WI38 (cell line): Measurements from ENCODE around the gene SLC35G2.
"Not testable (repeated sequence)": the region's sequence is repeated elsewhere in the genome, so short reads cannot be mapped to it uniquely, and the experiment has no call there.

Experiments used
- H3K4me3 ChIP-seq: 2 replicates; pipeline ENCODE4 v1.5.1; 2011; ENCODE audit warnings: low read depth, mild to moderate bottlenecking, control low read depth, low read length
- CTCF ChIP-seq: IDR thresholded peaks from 2 replicates; pipeline ENCODE4 v1.5.1; 2012; ENCODE audit warnings: low read depth, mild to moderate bottlenecking, control low read depth, low read length

The SLC35G2 gene

GRCh38 chr3:136789976-136790375 is 28.9 kb upstream of the SLC35G2 start:
- TF ChIP-seq CTCF, result no peak
- no peak overlapping the region for H3K4me3 ChIP-seq

GRCh38 chr3:136790786-136791185 is 28.1 kb upstream of the SLC35G2 start:
- TF ChIP-seq CTCF, result no peak

GRCh38 chr3:136792556-136793330 is 26.2 kb upstream of the SLC35G2 start:
- TF ChIP-seq CTCF, result no peak
- H3K4me3 ChIP-seq, result no peak overlapping the region

More at GRCh38 chr3:136790786-136791185, 28.1 kb upstream of the SLC35G2 start:
- no peak overlapping the region for H3K4me3 ChIP-seq

GRCh38 chr3:136801146-136801545 is 17.8 kb upstream of the SLC35G2 start:
- not testable (repeated sequence) for H3K4me3 ChIP-seq

GRCh38 chr3:136802481-136802996 is 16.4 kb upstream of the SLC35G2 start:
- H3K4me3 ChIP-seq, result no peak overlapping the region
- no peak for TF ChIP-seq CTCF

GRCh38 chr3:136804141-136804540 is 14.8 kb upstream of the SLC35G2 start:
- H3K4me3 ChIP-seq, result no peak overlapping the region
- TF ChIP-seq CTCF, result no peak

GRCh38 chr3:136804813-136805212 is 14.1 kb upstream of the SLC35G2 start:
- no peak for TF ChIP-seq CTCF
- no peak overlapping the region for H3K4me3 ChIP-seq
